B cell (primary cell): ENCODE data around the gene ERC2. TPM values are rescaled to one million over a fixed set of nuclear protein-coding genes. Genes with fewer than 3 reads are reported as not detected.

ENCODE experiments used
- ATAC-seq: fragments of 200-7000 bp; cut with Tn5 transposase; one replicate; pipeline ENCODE4 v1.10.0; 2021; ENCODE audit warnings: low read depth, mild to moderate bottlenecking, moderate number of reproducible peaks, moderate library complexity
- CTCF ChIA-PET: fragments of 350-600 bp; sonication (Branson Sonifier 250); formaldehyde crosslinking; loops from one replicate; lab custom pipeline; 2021; ENCODE audit warnings: antibody characterized with exemption, inconsistent platforms; lab: Charles Lee
- POLR2A ChIA-PET: fragments of 350-600 bp; sonication (Branson Sonifier 250); formaldehyde crosslinking; loops from one replicate; lab custom pipeline; 2021; ENCODE audit warnings: antibody characterized with exemption; lab: Charles Lee
- DNase-seq: peaks from one replicate; pipeline ENCODE4 v3.0.0; 2013
- H2AFZ ChIP-seq: 2 replicates; pipeline ENCODE4 v1.6.1; 2012; ENCODE audit warnings: mild to moderate bottlenecking, low read depth, low read length; ENCODE audit not compliant: insufficient read depth, poor library complexity, severe bottlenecking
- H3K27ac ChIP-seq, 2 donors: 1 replicate in 1 of 2; 2 replicates in 1 of 2; pipeline ENCODE4 v1.5.1; 2012 to 2013; ENCODE audit warnings: low read length in 2 of 2, mild to moderate bottlenecking in 2 of 2, moderate library complexity in 1 of 2
- H3K27me3 ChIP-seq, 4 experiments: fragments of 200-600 bp in 1 of 4; sonication (generic) in 1 of 4; replicated peaks in 1 of 4; 1 replicate in 2 of 4; 2 replicates in 2 of 4; pipeline versions ENCODE4 v1.6.1 to v1.7.0; 2013 to 2016; ENCODE audit warnings: low read length in 3 of 4, mild to moderate bottlenecking in 2 of 4, mixed read lengths in 1 of 4, moderate library complexity in 1 of 4; ENCODE audit not compliant: insufficient read depth in 4 of 4, control insufficient read depth in 3 of 4; ENCODE audit errors: control extremely low read depth in 1 of 4
- H3K36me3 ChIP-seq, 2 experiments: replicated peaks in 1 of 2; 1 replicate in 1 of 2; 2 replicates in 1 of 2; pipeline versions ENCODE4 v1.6.1 to v1.7.1; 2013; ENCODE audit warnings: low read length in 1 of 2; ENCODE audit not compliant: insufficient read depth in 2 of 2, control insufficient read depth in 1 of 2; ENCODE audit errors: control extremely low read depth in 1 of 2, extremely low read depth in 1 of 2
- H3K4me1 ChIP-seq, 2 donors: fragments of 200-600 bp in 1 of 2; sonication (generic) in 1 of 2; 1 replicate in 1 of 2; 2 replicates in 1 of 2; pipeline versions ENCODE4 v1.5.1 to v1.6.1; 2013 to 2017; ENCODE audit warnings: low read length in 2 of 2; ENCODE audit not compliant: control insufficient read depth in 2 of 2, insufficient read depth in 2 of 2
- H3K4me2 ChIP-seq: replicated peaks from 2 replicates; pipeline ENCODE3; 2012; ENCODE audit warnings: mild to moderate bottlenecking, low read depth, low read length; ENCODE audit not compliant: poor library complexity, severe bottlenecking
- H3K4me3 ChIP-seq, 5 experiments: fragments of 200-600 bp in 1 of 5; sonication (generic) in 1 of 5; 1 replicate in 3 of 5; 2 replicates in 2 of 5; pipeline versions ENCODE4 v1.5.1 to v1.7.0; 2011 to 2016; ENCODE audit warnings: low read length in 4 of 5, mild to moderate bottlenecking in 4 of 5, low read depth in 2 of 5, control low read depth in 1 of 5, moderate library complexity in 1 of 5; ENCODE audit not compliant: insufficient read depth in 1 of 5; ENCODE audit errors: control extremely low read depth in 1 of 5, extremely low read depth in 1 of 5
- H3K79me2 ChIP-seq: fragments of 200-600 bp; sonication (generic); one replicate; pipeline ENCODE4 v1.6.0; 2016; ENCODE audit warnings: low read length; ENCODE audit not compliant: control insufficient read depth, insufficient read depth
- H3K9ac ChIP-seq: fragments of 200-600 bp; sonication (generic); 2 replicates; pipeline ENCODE4 v1.6.1; 2017; ENCODE audit warnings: mild to moderate bottlenecking, low read length, moderate library complexity
- H3K9me3 ChIP-seq, 3 donors: one replicate each; pipeline versions ENCODE4 v1.6.1 to v1.7.1; 2013; ENCODE audit warnings: low read length in 2 of 3; ENCODE audit not compliant: control insufficient read depth in 2 of 3, insufficient read depth in 1 of 3; ENCODE audit errors: control extremely low read depth in 1 of 3
- H4K20me1 ChIP-seq: 2 replicates; pipeline ENCODE4 v1.6.0; 2012; ENCODE audit warnings: mild to moderate bottlenecking, low read length; ENCODE audit not compliant: insufficient read depth, control insufficient read depth, poor library complexity, severe bottlenecking
- H3K27ac Mint-ChIP-seq: one replicate; pipeline ENCODE4 v1.8.0; 2021; ENCODE audit warnings: mixed read lengths
- H3K27me3 Mint-ChIP-seq: one replicate; pipeline ENCODE4 v1.8.0; 2021; ENCODE audit warnings: mixed read lengths
- H3K4me1 Mint-ChIP-seq: one replicate; pipeline ENCODE4 v1.8.0; 2021; ENCODE audit warnings: mixed read lengths
- H3K4me3 Mint-ChIP-seq: one replicate; pipeline ENCODE4 v1.8.0; 2021; ENCODE audit warnings: mixed read lengths
- H3K9me3 Mint-ChIP-seq: one replicate; pipeline ENCODE4 v1.8.0; 2022; ENCODE audit warnings: mixed read lengths; ENCODE audit not compliant: insufficient read depth
- CTCF ChIP-seq: fragments of 200-600 bp; IDR thresholded peaks from one replicate; pipeline ENCODE4 v1.8.0; 2022; ENCODE audit warnings: antibody characterized with exemption, mild to moderate bottlenecking
- EZH2 ChIP-seq: IDR thresholded peaks from 2 replicates; pipeline ENCODE4 v1.6.1; 2012; ENCODE audit warnings: borderline replicate concordance, low read depth, mild to moderate bottlenecking, moderate library complexity, low read length; ENCODE audit not compliant: insufficient read depth, poor library complexity, severe bottlenecking
- WGBS: methylation state at CpG from one replicate; pipeline ENCODE4 v1.1.5; 2013; ENCODE audit warnings: missing lambda C conversion rate; ENCODE audit not compliant: insufficient coverage; 5-methylcytosine and 5-hydroxymethylcytosine counted together
- intact Hi-C: fragments of 100-400 bp; cut with micrococcal nuclease; formaldehyde crosslinking; loops from one replicate; pipeline ENCODE4 v1.10.0; 2022
- polyA plus RNA-seq: library from polyadenylated mRNA; depleted of rRNA; stranded (reverse); fragments of >200 nt; gene quantifications from 2 replicates; pipeline ENCODE4 v1.2.3, GENCODE V29; 2012
- total RNA-seq, 2 donors: library from RNA; stranded (reverse); fragments of 120-200 nt in 1 of 2; gene quantifications; 1 replicate in 1 of 2; 2 replicates in 1 of 2; pipeline versions ENCODE4 v1.2.3 to v1.2.4, GENCODE V29; 2013 to 2022

Gene ERC2
- total and polyA plus RNA-seq, 2 donors (not counting 1 experiment from before 2014, with no cell fraction given) = not detected

- Mint-ChIP-seq H3K9me3 (no peaks in the 10 kb centered on the region), H3K4me3 (no peak overlapping the region), H3K27me3 (no peaks in the 10 kb centered on the region), H3K27ac (no peak overlapping the region), H3K4me1 (no peaks in the 10 kb centered on the region)
- Histone ChIP-seq H3K27me3 (no peaks in the 10 kb centered on the region), H2AFZ (no peak overlapping the region), H3K36me3 (no peaks in the 10 kb centered on the region), H3K9me3 (no peaks in the 10 kb centered on the region), H4K20me1 (no peaks in the 10 kb centered on the region), H3K9ac (no peak overlapping the region), H3K79me2 (no peaks in the 10 kb centered on the region), H3K4me3 (no peak overlapping the region), H3K27ac (no peak overlapping the region), H3K4me1 (no peaks in the 10 kb centered on the region), H3K4me2 (no peak overlapping the region)
- 77% methylated on average over 2 of the region's 9 CpGs for WGBS
- intact Hi-C loops = no loop called here
- ChIA-PET CTCF (no interaction called here), POLR2A (no interaction called here)
- no peak for TF ChIP-seq CTCF
- TF ChIP-seq EZH2 = no peak
- DNase-seq (no peak), ATAC-seq (no peak)
These were observed 882.4 kb downstream of the ERC2 start for GRCh38 chr3:55585856-55586255.

- 98% methylated on average over 15 of the region's 15 CpGs for WGBS
- Mint-ChIP-seq H3K9me3 (no peaks in the 10 kb centered on the region), H3K27me3 (no peaks in the 10 kb centered on the region), H3K4me3 (no peak overlapping the region), H3K27ac (no peak overlapping the region), H3K4me1 (no peaks in the 10 kb centered on the region)
- Histone ChIP-seq H3K27me3 (no peaks in the 10 kb centered on the region), H3K79me2 (no peaks in the 10 kb centered on the region), H3K36me3 (no peaks in the 10 kb centered on the region), H3K9ac (no peak overlapping the region), H3K9me3 (no peaks in the 10 kb centered on the region), H3K4me1 (no peaks in the 10 kb centered on the region), H3K4me2 (no peak overlapping the region), H4K20me1 (no peaks in the 10 kb centered on the region), H3K4me3 (no peak overlapping the region), H3K27ac (no peak overlapping the region), H2AFZ (no peak overlapping the region)
- ChIA-PET CTCF (no interaction called here), POLR2A (no interaction called here)
- no peak for ATAC-seq
- DNase-seq = no peak
- intact Hi-C loops = no loop called here
- TF ChIP-seq CTCF = no peak
- TF ChIP-seq EZH2 = no peak
These were observed 883.4 kb downstream of the ERC2 start for GRCh38 chr3:55584716-55585368.
